Lower leg skin (tissue), 3 donors: Measurements from ENCODE around the gene ZC3H18.

Source experiments
- CTCF ChIP-seq, 3 donors: fragments of 450-650 bp; IDR thresholded peaks; one replicate each; pipeline ENCODE4 v1.5.1; 2016; ENCODE audit warnings: antibody characterized with exemption in 3 of 3, mild to moderate bottlenecking in 3 of 3, moderate library complexity in 2 of 3
- POLR2A ChIP-seq, 2 donors: fragments of 450-650 bp; IDR thresholded peaks; one replicate each; pipeline ENCODE4 v1.6.1; 2016 to 2017; ENCODE audit warnings: antibody characterized with exemption in 2 of 2, mild to moderate bottlenecking in 1 of 2, moderate library complexity in 1 of 2

GRCh38 chr16:88613293-88613692, 43.1 kb downstream of the ZC3H18 start:
- no peak for TF ChIP-seq CTCF (IDR thresholded peaks at IDR 0.05)
- TF ChIP-seq POLR2A (IDR thresholded peaks at IDR 0.05), result no peak
